CD4-positive, alpha-beta T cell treated with Interferon gamma for 1 hour (primary cell): ENCODE data around the gene CKAP4.
A peak's percentile ranks its signal among the peaks of the same experiment; 100 is the strongest.
"Not testable (repeated sequence)": the region's sequence is repeated elsewhere in the genome, so short reads cannot be mapped to it uniquely, and the experiment has no call there.

Source experiments
- DNase-seq: peaks from one replicate; pipeline ENCODE4 v3.0.0-alpha.2; 2020

Gene CKAP4

DNA sequence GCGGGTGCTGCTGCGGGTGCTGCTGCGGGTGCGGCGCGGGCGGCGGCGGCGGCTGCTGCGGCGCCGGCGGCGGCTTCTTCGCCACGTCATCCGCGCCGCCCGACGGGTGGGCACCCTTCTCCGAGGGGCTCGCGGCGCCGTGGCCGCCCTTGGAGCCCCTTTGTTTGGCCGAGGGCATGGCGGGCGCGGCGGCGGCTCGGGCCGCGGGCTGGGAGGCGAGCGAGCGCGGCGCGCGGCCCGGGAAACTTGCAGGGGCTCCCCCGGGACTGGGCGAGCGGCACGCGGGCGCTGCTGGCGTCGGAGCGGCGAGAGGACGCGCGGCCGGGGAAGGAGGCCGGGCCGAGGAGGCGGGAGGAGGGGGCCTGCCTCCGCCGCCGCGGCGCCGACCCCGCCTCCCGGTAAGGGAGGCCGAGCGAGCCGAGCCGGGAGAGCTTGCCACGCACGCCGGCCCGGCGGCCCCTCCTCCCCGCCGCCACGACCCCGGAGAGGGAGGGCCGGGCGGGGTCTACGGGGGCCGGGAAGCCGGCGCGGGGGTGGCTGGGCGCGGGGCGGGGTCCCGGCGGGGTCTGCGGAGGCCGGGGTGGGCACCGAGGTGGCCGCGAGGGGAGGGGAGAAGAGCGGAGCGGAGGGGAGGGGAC is at the start of gene CKAP4:
TSS of gene CKAP4 (minus strand) at position 347 of the 638 bp plus-strand sequence. CDS start at position 178, 169 bp downstream.
- DNase-seq = peak; percentile 66

DNA sequence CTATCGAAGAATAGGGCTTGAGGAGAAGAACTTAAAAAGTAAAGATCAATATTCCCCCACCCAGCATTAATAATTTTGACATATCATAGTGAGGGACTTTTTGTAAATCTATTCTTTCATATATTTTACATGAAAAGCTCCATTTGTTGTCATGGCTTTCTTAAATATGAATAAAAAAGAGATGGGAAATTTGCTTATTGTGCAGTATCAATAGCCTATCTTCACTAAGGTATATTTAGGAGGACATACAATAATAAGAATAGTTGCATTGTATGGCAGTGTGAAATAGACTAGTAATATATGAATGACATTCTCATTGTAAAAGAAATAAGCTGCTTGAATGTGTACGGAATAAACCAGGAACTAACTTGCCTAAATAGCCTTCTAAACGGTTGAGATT is 49.3 kb upstream of the CKAP4 start:
- DNase-seq = no peak

GRCh38 chr12:106296179-106296877 is 48.5 kb upstream of the CKAP4 start:
- DNase-seq = no peak

- DNase-seq = no peak
These were observed 44.5 kb upstream of the CKAP4 start for GRCh38 chr12:106292339-106292738.

DNA sequence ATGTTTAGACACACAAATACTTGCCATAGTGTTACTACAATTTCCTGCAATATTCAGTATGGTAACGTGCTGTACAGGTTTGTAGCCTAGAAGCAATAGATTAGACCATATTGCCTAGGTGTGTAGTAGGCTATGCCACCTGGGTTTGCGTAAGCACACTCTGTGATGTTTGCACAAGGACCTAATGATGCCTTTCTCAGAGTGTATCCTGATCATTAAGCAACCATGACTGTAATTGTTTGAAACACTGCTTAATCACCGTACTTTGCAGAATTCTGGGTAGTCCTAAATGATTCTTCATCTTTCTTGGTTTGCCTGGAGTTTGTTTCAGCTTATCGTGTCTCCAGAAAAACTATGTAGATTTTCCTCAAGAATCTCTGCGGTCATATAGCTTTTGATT is 43.5 kb upstream of the CKAP4 start:
- no peak for DNase-seq

DNA sequence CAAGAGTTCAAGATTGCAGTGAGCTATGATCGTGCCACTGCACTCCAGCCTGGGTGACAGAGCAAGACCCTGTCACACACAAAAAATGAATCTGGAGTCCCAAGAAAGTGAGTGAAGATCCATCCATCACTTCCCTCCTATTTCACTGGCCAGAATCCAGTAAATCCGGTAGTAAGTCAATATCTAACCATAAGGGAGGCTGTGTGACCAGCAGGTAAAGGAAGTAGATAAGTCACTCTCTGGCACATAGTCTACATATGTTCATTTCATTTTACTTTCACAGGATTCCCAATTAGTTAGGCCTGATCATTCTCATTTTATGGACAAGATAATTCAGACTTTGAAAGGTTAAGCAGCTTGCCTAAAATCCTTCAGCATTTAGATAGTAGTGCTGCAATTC is 42.8 kb upstream of the CKAP4 start:
- no peak for DNase-seq

DNA sequence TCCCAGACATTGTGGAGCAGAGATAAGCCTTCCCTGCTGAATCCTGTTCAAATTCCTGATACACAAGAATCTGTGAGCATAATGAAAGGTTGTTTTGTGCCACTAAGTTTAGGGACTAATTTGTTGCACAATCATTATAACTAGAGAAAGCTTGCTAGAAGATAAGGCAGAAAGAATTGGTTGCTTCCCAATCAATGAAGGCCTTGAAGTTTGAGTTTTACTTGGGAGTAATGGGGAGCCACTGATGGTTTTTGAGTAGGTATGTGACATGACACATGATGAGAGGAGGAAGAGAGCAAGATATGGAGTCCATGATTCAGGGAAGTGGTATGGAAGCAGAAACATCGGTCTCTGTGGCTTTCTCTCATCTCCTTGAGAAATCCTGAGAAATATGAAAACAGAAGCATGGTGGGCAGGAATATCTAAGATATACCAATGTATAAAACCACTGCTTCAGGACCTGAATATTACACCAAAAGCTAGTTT is 41.4 kb upstream of the CKAP4 start:
- no peak for DNase-seq

- DNase-seq = no peak
These were observed 40.8 kb upstream of the CKAP4 start for GRCh38 chr12:106288494-106289195.

GRCh38 chr12:106288101-106288493 is 40.3 kb upstream of the CKAP4 start:
- no peak for DNase-seq

DNA sequence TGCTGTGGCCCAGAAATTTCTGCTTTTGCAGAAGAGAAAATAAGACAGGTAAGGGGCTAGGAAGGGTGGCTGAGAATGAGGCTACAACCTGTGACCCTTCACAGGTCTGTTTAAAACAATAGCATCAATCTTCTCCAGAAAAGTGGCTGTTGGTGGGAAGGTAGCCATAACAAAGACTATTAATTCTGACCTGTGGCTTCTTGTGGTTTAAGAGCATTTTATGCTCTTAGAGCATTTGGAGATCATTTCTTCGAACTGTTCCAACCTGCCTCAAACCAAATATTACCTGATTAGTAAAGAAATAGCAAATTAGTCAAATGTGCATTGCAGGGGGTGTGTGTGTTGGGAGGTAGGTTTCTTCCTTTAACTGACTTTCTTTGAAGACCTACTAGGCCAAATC is 39.5 kb upstream of the CKAP4 start:
- no peak for DNase-seq

DNA sequence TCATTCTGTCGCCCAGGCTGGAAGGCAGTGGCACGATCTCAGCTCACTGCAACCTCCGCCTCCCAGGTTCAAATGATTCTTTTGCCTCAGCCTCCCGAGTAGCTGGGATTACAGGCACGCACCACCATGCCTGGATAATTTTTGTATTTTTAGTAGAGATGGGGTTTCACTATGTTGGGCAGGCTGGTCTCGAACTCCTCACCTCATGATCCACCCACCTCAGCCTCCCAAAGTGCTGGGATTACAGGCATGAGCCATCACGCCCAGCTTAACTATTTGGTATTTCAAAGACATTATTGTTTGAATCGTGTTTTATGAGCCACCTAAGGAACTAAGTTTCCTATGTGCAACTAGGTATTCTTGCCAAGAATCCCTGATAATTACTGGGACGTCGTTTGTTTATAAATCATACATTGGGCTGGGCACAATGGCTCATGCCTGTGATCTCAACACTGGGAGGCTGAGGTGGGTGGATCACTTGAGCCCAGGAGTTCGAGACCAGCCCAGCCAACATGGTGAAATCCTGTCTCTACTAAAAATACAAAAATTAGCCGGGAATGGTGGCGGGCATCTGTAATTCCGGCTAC is 38.8 kb upstream of the CKAP4 start:
- not testable (repeated sequence) for DNase-seq

DNA sequence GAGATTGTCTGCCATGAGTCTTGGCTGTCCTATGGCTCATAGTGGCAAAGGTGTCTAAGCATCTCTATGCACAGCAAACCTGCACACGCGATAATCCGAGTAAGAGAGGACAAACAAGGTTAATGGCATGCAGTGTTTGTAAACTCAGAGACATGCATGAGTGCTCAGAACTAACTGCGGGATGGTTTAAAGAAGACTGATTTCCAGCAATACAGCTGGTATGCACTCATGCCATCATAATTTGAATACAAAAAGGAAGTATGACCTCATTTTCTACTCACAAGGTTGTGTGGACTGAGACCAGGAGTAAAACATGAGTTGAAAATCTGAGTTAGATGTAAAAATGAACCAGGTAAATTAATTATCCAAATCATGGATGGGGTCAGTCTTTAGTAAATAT is 38.2 kb upstream of the CKAP4 start:
- no peak for DNase-seq

DNA sequence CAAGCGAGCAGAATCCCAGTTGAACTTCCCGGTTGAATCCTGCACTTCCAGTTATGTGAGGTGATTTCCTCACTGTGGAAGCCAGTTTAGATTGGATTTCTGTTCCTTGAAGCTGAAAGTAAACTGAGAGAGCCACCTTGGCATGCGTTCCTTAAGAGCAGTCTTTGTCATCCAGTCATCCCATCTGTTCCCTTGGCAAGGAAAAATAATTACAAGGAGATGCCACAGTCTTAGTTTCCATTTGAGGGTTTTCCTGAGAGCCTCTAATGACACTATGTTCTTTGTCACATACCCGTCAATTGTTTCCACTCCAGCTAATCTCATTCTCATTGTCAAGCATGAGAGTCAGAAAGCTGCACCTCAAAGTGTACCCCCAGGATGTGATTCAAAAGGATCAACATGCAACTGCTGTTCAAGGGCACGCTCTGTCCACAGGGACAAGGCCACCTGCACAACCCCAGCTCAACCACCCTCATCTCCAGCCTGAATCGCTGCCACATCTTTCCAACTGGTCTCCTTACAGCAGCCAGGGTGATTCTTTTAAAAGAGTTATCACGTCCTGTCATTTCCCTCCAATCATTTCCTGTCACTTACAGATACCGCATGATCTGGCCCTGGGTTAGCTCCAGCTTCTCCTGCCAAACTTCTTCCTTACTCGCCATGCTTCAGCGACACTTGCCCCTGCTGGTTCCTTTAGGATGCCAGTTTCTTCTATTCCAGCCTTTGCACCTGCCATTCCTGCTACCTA is 36.7 kb upstream of the CKAP4 start:
- no peak for DNase-seq

- DNase-seq = peak; percentile 56
These were observed 34.8 kb upstream of the CKAP4 start for GRCh38 chr12:106282457-106283097.

DNA sequence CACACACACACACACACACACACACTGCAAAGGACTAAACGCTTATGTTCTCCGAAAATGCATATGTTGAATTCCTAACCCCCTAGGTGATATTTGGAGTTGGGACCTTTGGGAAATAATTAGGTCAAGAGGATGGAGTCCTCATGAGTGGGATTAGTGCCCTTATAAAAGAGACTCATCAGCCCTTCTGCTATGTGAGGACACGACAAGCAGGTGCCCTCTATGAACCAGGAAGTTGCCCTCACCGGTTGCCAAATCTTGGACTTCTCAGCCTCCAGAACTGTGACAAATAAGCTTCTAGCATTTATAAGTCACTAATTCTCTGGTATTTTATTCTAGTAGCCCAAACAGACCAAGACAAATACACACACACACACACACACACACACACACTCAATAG is 34.0 kb upstream of the CKAP4 start:
- peak; percentile 30 for DNase-seq

DNA sequence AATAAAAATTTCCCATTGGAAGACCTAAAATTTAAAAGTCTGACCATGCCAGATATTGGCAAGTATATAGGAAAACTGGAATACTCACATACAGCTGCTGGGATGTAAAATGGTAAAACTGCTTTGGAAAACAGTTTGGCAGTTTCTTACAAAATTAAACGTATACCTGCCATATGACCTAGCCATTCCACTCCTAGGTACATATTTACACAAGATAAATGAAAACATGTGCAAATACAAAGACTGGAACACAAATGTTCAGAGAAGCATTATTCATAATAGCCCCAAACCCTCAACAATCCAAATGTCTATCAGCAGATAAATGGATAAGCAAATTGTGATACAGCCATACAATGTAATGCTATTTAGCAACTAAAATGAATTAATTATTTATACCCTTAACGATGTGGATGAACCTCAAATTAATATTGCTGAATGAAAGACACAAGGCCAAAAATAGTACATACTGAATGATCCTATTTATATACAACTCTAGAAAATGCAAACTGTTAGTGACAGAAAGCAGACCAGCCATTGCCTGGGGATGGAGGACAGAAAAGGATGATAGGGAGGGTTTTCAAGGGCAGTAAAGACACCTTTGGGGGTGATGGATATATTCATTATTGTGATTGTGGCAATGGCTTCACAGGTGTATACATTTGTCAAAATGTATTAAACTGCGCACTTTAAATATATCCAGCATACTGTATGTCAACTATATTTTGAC is 33.4 kb upstream of the CKAP4 start:
- no peak for DNase-seq

DNA sequence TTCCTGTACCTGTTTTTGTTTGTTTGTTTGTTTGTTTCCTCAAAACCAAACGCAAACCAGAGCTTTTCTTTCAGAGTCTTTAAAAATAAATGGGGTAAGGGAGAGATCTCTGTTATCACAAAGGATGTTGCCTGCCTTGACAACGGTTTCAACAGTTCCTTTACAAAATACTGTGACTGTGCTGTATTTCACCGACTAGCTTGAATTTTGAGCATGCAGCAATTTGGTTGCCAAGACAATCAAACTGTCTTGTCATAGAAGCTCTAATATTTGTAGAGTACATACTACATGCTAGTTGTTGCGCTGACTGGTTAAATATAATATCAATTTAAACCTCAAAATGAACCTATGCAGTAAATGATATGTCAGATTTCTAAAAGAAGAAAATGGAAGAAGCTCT is 32.3 kb upstream of the CKAP4 start:
- DNase-seq = no peak

DNA sequence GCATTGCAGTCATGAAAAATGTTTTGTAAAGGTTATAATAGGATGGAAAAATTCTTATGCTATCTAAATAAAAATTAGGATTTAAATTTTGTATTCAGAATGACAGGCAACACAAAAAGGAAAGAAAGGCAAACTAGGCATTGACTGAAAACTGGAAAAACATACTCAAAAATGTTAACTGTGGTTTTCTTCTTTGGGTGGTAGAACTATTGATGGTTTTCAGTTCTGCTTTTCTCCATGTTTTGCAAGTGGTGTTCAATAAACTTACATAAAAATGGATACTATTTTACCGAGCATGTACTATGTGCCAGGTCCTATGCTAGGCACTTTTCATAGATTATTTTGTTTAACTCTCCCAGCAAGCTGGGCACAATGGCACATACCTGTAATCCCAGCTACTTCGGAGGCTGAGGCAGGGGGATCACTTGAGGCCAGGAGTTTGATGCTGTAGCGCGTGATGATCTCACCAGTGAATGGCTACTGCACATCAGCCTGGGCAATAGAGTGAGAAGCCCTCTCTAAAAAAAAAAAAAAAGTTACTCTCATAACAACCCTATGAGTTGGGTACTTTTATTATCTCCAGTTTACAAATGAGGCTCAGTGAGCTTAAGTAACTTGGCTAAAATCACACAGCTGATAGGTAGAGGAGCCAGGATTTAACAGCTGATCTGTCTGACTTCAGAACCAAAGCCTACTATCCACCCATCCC is 28.4 kb upstream of the CKAP4 start:
- no peak for DNase-seq

DNA sequence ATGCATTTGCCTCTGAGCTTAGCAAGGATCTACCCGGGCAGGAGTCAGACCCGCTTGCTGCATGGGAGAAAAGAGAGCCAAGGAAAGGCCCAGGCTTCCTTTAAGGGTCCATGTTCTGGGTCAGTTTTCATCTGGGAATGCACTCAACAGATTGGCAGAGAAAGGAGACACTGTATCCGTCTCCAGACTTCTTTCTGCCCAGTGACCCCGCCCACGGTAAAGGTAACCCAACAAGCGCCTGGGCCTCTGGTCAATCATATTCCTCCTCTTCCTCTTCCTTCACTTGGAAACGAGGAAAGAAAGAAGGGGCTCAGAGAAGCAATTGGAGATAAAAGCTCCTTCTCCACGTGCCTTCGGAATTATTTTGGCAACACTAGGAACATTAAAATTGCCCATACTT is 27.6 kb upstream of the CKAP4 start:
- no peak for DNase-seq

DNA sequence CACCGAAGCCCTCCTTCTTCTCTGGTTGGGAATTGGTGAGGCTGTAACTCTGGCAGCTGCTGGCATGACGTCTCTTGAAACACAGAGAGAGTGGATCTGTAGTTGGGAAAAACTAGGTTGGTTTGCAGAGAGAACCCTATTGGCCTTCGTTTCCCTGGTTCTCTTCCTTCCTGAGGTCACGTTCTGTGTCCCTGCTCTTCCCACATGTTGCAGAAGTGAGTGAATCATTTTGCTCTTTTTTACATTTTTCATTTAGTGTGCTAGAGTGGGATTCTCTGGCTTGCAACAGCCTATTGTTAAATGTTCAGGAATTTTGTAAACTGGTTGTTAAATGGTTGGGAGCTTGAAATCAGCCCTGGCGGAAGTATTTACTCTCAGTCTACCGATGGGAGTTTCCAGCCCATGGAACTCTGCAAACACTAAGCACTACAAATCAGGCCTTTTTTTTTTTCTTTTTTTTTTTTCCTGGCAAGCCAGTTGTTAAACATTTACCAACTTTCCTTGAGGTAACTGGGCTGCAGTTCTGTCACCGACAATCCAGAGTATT is 26.8 kb upstream of the CKAP4 start:
- no peak for DNase-seq

DNA sequence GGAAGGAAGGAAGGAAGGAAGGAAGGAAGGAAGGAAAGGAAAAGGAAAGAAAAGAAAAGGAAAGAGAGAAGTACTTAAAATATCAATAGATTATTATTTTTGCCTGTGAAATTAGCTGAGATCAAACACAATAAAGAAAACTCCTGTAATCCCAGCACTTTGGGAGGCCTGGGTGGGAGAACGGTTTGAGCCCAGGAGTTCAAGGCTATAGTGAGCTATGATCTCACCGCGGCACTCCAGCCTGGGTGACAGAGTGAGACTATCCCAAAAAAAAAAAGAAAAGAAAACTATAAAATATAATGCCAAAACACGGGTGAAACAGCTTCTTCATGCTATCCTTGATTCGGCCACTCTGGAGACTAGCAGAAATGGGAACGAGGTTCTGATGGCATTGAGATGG is 26.2 kb upstream of the CKAP4 start:
- no peak for DNase-seq
